ENCODE measurements around the gene TENM4.

- TF ChIP-seq CTCF (IDR thresholded peaks at IDR 0.05; ENCODE audit: low read depth, low read length, poor library complexity, severe bottlenecking) (no peak), EZH2phosphoT487 (IDR thresholded peaks at IDR 0.05; ENCODE audit: borderline replicate concordance, low read length) (no peak)
Observed at GRCh38 chr11:78744949-78745348, 695.9 kb downstream of the TENM4 start.

Measured in DOHH2 (cell line).